GM12865 (cell line): Measurements from ENCODE around the gene SKIC8.

Source experiments
- DNase-seq: peaks from one replicate; pipeline ENCODE4 v3.0.0; 2010; ENCODE audit warnings: low read depth
- H3K4me3 ChIP-seq: 2 replicates; pipeline ENCODE4 v1.5.1; 2011; ENCODE audit warnings: mild to moderate bottlenecking, low read depth, low read length, control low read depth
- TF ChIP-seq, protein P1 (sequence below): IDR thresholded peaks from 2 replicates; pipeline ENCODE4 v1.5.1; 2011; ENCODE audit warnings: low read length, control low read depth, low read depth, inconsistent platforms; ENCODE audit not compliant: insufficient read depth; ENCODE audit errors: missing control alignments

SKIC8 gene

DNA sequence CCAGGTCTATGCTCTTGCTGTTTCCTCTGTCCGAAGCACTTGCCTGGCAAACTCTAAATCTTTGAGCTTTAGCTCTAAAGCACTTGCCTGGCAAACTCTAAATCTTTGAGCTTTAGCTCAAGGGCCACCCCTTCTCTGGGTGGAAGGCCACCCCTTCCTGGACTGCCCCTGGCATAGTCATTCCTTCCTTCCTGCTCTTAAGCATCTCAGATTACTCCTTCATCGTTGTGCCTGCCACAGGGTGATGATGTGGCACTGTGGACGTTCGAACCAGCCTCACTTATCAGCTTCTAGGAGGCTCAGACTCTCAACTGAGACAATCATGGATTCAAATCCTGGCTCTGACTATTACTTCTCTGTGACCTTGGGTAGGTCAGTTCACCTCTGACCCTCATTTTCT lies 30.2 kb upstream of the SKIC8 start:
- TF ChIP-seq, protein P1, sequence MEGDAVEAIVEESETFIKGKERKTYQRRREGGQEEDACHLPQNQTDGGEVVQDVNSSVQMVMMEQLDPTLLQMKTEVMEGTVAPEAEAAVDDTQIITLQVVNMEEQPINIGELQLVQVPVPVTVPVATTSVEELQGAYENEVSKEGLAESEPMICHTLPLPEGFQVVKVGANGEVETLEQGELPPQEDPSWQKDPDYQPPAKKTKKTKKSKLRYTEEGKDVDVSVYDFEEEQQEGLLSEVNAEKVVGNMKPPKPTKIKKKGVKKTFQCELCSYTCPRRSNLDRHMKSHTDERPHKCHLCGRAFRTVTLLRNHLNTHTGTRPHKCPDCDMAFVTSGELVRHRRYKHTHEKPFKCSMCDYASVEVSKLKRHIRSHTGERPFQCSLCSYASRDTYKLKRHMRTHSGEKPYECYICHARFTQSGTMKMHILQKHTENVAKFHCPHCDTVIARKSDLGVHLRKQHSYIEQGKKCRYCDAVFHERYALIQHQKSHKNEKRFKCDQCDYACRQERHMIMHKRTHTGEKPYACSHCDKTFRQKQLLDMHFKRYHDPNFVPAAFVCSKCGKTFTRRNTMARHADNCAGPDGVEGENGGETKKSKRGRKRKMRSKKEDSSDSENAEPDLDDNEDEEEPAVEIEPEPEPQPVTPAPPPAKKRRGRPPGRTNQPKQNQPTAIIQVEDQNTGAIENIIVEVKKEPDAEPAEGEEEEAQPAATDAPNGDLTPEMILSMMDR: no peak
- H3K4me3 ChIP-seq: no peak overlapping the region
- no peak for DNase-seq

DNA sequence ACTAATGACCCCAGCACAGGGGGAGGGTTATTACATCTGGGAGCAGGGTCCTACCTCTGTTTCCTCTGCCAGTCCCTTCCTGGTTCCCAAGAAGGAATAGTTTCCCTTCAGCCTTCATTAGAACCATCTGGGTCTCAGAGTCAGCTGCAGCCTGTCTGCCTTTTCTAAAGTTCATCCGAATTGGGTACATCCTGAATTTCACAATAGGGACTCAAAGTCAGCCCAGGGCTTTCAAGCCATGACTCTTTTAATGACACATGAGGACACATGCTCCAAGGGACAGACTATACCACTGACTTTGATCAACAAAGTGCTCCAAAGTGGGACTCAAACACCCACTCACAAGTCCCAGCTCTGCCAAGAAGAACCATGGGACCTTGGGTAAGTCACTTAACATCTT lies 28.1 kb upstream of the SKIC8 start:
- no peak overlapping the region for H3K4me3 ChIP-seq
- DNase-seq: no peak
- TF ChIP-seq, protein P1: no peak

DNA sequence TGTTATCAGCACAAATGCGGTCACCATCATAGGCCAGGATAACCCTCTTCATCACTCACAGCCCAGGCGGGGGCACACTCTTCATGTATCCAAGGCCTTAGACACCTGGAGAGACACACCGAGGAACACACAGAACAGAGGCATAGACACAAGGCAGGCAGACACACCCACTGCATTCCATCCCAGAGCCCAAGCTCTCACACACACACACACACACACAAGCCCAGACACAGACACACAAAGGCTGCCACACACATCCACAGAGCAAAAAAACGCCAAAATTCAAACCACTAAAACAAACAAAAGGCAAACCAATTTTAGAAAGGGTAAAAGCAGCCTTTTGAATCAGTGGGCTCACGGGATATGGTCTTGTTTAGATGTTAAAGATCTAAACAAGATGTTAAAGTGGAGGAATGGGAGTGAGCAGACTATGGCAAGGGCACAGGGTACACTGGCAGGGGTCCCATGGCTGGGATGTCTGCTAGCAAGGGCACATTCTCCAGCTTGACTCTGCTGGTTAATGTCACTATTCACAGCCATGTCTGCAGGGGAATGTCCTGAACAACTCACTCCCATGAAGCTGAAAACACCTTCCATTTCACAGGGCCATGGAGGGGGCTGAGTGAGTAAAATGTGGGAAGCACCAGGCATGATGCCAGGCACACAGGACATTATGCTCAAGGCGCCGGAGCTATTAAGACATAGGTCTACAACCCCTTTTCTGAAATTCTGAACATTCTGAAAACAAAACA lies 25.9 kb upstream of the SKIC8 start:
- TF ChIP-seq, protein P1: no peak
- DNase-seq: no peak
- no peak overlapping the region for H3K4me3 ChIP-seq

DNA sequence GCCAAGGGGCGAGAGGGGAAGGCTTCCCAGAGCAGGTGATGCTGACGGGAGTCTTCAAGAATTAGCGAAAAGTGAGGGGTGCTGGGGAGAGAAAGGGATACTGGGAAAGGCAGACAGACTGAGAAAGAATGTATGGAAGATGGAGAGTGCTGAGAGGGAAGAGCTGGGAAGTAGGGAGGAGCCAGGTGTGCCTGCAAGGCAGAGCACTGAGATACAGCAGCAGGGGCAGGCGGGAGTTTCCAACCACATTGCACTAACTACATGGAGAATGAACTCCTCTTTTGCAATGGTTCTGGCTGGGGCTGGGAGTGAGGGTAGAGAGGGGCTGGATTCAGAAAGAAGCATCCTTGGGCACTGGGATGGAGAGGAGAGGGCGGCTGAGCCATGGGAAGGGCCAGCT lies 24.7 kb upstream of the SKIC8 start:
- no peak overlapping the region for H3K4me3 ChIP-seq
- DNase-seq: no peak
- TF ChIP-seq, protein P1: no peak

DNA sequence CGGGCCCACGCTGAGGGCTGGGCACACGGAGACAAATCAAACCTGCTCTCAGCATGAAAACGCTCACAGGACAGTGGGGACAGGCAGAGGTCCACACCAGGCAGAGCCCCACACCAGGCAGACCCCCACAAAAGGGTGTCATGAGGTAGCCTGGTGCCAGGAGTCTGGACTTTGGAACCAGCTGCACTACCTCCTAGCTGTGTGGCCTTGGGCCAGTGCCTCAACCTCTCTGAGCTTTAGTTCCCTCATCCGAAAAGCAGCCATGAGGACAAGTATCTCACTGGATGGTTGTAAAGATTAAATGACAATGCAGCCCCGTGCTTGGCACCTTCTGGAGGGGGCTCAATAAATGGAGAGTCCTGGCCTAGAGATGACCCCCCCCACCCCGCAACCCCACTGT lies 24.3 kb upstream of the SKIC8 start:
- DNase-seq: no peak
- H3K4me3 ChIP-seq: no peak overlapping the region
- TF ChIP-seq, protein P1: no peak

DNA sequence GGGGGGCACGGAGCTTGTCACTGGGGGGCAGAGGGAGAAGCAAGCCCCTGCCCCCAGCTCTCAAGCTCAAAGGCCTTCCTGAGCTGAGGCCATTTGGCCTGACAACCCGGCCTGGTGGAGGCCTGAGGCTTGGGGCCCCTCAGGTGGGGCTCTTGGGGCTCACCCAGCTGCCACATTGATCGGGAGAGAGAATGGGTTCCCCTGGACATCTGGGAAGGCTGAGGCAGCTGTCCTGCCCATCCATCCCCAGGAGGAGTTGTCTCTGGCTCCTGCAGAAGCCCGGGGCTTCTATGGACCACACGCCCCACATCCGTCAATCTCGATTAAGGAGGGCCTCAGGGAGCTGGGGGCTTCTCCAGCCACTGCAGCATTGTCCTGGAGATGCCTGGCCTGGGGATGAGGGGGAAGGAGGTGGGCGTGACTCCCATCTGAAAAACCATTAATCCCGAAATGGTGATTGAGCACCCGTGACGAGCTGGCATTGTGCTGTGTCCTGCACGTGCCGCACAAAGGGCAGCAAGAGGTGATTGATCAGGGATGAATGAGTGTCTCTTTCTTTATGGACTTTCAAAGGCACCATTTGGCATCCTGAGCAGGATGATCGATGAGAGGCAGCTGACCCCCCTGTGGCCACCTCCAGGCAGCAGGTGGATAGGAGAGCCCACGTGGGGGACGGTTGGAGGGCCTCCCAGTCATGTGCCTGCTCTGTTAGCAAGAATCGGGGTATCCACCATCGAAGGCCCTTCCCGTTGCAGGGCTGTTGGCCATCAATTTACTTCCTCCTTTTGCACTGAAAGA lies 23.5 kb upstream of the SKIC8 start:
- H3K4me3 ChIP-seq: no peak overlapping the region
- no peak for DNase-seq
- TF ChIP-seq, protein P1: no peak

DNA sequence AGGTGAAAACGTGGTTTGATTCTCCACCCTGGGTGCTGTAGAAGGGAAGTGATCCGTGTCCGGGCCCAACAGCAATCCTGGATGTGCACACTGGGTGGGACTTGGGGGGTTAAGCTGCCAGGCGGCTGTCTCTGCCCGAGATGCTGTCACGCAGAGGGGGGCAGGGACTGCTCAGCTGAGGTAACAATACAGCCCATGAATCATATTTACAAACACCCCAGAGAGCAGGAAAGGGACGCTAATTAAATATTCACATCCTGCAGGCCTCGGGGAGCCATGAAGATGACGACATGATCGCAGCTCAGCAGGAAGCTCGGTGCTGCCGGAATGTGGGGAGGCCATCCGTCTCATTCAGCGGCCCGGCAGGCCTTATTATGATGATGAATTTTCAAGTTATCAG lies 22.8 kb upstream of the SKIC8 start:
- DNase-seq: no peak
- TF ChIP-seq, protein P1: no peak
- no peak overlapping the region for H3K4me3 ChIP-seq
